Thyroid gland (tissue), 4 donors: ENCODE results near the gene COL28A1. TPM values are rescaled to one million over a fixed set of nuclear protein-coding genes. Genes with fewer than 3 reads are reported as not detected.

ENCODE experiments used
- DNase-seq, 2 donors: peaks; one replicate each; pipeline ENCODE4 v3.0.0-alpha.2; 2019
- H3K27ac ChIP-seq, 3 donors: fragments of 200-600 bp; sonication (generic); 1 replicate in 2 of 3; 2 replicates in 1 of 3; pipeline ENCODE4 v1.5.1; 2016 to 2019; ENCODE audit warnings: mild to moderate bottlenecking in 1 of 3, moderate library complexity in 1 of 3
- H3K27me3 ChIP-seq: fragments of 200-600 bp; sonication (generic); one replicate; pipeline ENCODE4 v1.5.1; 2019
- H3K36me3 ChIP-seq, 2 donors: fragments of 200-600 bp; sonication (generic); one replicate each; pipeline ENCODE4 v1.5.1; 2016 to 2019
- H3K4me1 ChIP-seq, 2 donors: fragments of 200-600 bp; sonication (generic); one replicate each; pipeline ENCODE4 v1.5.1; 2017 to 2019
- H3K4me3 ChIP-seq, 3 donors: fragments of 200-600 bp; sonication (generic); replicated peaks in 1 of 3; 1 replicate in 2 of 3; 2 replicates in 1 of 3; pipeline ENCODE4 v1.5.1; 2016; ENCODE audit warnings: mild to moderate bottlenecking in 1 of 3
- H3K9me3 ChIP-seq: fragments of 200-600 bp; sonication (generic); one replicate; pipeline ENCODE4 v1.5.1; 2017
- POLR2A ChIP-seq, 2 donors: fragments of 450-650 bp; IDR thresholded peaks; one replicate each; pipeline ENCODE4 v1.6.1; 2017; ENCODE audit warnings: antibody characterized with exemption in 2 of 2, mild to moderate bottlenecking in 2 of 2, moderate library complexity in 1 of 2
- WGBS, 2 donors: methylation state at CpG; one replicate each; pipeline ENCODE4 v1.1.5; 2017; 5-methylcytosine and 5-hydroxymethylcytosine counted together
- intact Hi-C: fragments of 100-400 bp; cut with DNase I; formaldehyde crosslinking; loops from one replicate; pipeline ENCODE4 v1.15.1; 2023
- total RNA-seq, 4 donors: library from RNA; depleted of rRNA; stranded (reverse); fragments of >200 nt; gene quantifications; one replicate each; pipeline ENCODE4 v1.2.3, GENCODE V29; 2016
- TF ChIP-seq, protein P1 (sequence below), 6 experiments: fragments of 200-600 bp in 3 of 6; fragments of 450-650 bp in 3 of 6; sonication (generic) in 3 of 6; IDR thresholded peaks; one replicate each; pipeline ENCODE4 v1.5.1; 2016 to 2019; ENCODE audit warnings: antibody characterized with exemption in 6 of 6, mild to moderate bottlenecking in 2 of 6, inconsistent platforms in 1 of 6, moderate library complexity in 1 of 6

Gene COL28A1
- total RNA-seq, 4 donors from 2014 or later, result 0.54 to 1.9 (median 0.97) TPM

DNA sequence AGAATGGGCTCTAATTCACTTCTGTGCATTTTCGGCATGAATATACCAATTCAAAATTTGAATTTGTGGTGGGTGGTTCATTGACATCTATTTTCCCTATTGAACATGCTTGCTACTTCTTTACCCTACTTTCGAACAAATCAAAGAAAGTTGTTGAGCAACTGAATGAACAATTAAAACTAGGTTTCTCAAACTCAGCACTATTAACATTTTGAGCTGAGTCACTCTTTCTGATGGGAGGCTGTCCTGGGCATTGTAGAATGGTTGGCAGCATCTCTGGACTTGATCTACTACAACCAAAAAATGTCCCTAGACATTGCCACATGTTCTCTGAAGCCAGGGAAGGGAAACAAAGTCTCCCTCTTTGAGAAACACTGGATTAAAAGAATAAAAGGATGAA lies 116.7 kb downstream of the COL28A1 start:
- Histone ChIP-seq H3K27ac (no peak overlapping the region), H3K9me3 (no peaks in the 10 kb centered on the region), H3K4me3 (no peak overlapping the region), H3K36me3 (no peaks in the 10 kb centered on the region), H3K27me3 (no peaks in the 10 kb centered on the region), H3K4me1 (no peaks in the 10 kb centered on the region)
- no peak for DNase-seq
- intact Hi-C loops, result no loop called here
- 97% methylated on average over 2 of the region's 2 CpGs for WGBS, 2 donors
- TF ChIP-seq, protein P1, sequence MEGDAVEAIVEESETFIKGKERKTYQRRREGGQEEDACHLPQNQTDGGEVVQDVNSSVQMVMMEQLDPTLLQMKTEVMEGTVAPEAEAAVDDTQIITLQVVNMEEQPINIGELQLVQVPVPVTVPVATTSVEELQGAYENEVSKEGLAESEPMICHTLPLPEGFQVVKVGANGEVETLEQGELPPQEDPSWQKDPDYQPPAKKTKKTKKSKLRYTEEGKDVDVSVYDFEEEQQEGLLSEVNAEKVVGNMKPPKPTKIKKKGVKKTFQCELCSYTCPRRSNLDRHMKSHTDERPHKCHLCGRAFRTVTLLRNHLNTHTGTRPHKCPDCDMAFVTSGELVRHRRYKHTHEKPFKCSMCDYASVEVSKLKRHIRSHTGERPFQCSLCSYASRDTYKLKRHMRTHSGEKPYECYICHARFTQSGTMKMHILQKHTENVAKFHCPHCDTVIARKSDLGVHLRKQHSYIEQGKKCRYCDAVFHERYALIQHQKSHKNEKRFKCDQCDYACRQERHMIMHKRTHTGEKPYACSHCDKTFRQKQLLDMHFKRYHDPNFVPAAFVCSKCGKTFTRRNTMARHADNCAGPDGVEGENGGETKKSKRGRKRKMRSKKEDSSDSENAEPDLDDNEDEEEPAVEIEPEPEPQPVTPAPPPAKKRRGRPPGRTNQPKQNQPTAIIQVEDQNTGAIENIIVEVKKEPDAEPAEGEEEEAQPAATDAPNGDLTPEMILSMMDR (IDR thresholded peaks at IDR 0.05), result no peak
- no peak for TF ChIP-seq POLR2A (IDR thresholded peaks at IDR 0.05)

- no peaks in the 10 kb centered on the region for H3K27me3 ChIP-seq
- 93 to 96% methylated on average over 3 of the region's 3 CpGs for WGBS, 2 donors
- no peak for DNase-seq
- no peaks in the 10 kb centered on the region for H3K4me1 ChIP-seq
- H3K9me3 ChIP-seq, result no peaks in the 10 kb centered on the region
- H3K27ac ChIP-seq, result no peak overlapping the region
- no peak for TF ChIP-seq POLR2A (IDR thresholded peaks at IDR 0.05)
- TF ChIP-seq, protein P1 (IDR thresholded peaks at IDR 0.05), result no peak
- H3K4me3 ChIP-seq, result no peak overlapping the region
- no peaks in the 10 kb centered on the region for H3K36me3 ChIP-seq
- intact Hi-C loops, result no loop called here
Measured at GRCh38 chr7:7417851-7418250, 117.8 kb downstream of the COL28A1 start.

DNA sequence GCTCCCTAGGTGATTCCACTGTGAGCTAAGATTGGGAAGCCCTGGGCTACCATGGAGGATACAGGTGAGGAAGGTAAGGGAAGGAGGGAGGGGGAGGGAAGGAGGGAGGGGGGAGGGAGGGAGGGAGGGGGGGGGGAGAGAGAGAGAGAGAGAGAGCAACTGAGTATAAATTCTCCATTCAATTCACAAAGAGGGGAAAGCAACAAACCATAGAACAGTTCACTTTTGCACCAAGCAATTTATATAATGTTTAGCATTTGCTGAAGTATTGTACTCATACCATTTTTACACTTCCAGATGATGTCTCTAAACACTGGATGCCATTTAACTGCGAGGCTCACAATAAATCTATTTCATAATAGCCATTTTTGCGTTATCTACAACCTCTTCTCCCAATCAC lies 118.3 kb downstream of the COL28A1 start:
- TF ChIP-seq, protein P1 (IDR thresholded peaks at IDR 0.05), result no peak
- no peaks in the 10 kb centered on the region for H3K27me3 ChIP-seq
- DNase-seq, result no peak
- H3K27ac ChIP-seq, result no peak overlapping the region
- no peak overlapping the region for H3K4me3 ChIP-seq
- intact Hi-C loops, result no loop called here
- WGBS, 2 donors, result 86 to 95% methylated on average over 2 of the region's 2 CpGs
- H3K36me3 ChIP-seq, result no peaks in the 10 kb centered on the region
- no peaks in the 10 kb centered on the region for H3K9me3 ChIP-seq
- H3K4me1 ChIP-seq, result no peaks in the 10 kb centered on the region

DNA sequence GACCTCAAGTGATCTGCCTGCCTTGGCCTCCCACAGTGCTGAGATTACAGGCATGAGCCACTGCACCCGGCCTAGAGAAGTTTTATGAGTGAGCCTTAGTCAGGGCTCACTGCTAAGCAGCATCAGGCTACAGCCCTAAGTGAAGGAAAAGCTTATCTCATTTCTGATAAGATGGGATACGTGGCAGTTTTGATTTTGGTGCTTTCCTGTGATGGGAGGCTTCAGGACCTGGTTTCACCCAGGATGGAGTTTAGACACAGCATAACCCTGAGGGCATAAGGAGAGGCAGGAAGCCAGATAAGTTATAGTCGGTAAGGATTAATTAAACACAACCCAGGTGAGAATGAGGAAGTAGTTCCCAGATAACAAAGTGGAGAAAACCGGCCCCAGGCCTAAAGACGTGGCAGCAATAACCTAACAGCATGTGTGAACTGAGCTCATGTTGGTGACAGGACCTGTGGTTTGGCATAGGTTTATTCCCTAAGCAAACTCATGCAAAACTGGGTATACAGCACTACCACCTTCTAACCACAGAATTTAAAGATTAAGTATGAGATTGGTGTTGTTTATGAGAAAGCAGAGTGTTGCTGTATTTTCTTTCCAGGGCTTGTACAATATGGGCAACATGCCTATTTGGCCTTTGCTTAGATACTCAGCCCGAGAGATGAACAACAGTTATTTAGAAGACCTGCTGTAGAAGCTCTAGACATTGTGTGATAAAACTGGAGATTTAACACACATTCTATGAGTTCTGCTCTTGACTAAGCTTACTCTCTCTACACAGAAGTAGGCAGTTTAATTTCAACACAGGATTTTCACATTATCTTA lies 119.4 kb downstream of the COL28A1 start:
- WGBS, 2 donors, result 72 to 78% methylated on average over 6 of the region's 6 CpGs
- no peaks in the 10 kb centered on the region for H3K9me3 ChIP-seq
- no peaks in the 10 kb centered on the region for H3K36me3 ChIP-seq
- no peak overlapping the region for H3K4me3 ChIP-seq
- TF ChIP-seq, protein P1 (IDR thresholded peaks at IDR 0.05), result no peak
- TF ChIP-seq POLR2A (IDR thresholded peaks at IDR 0.05), result no peak
- H3K4me1 ChIP-seq, result no peaks in the 10 kb centered on the region
- no peak for DNase-seq
- intact Hi-C loops, result no loop called here
- H3K27me3 ChIP-seq, result no peaks in the 10 kb centered on the region
- no peak overlapping the region for H3K27ac ChIP-seq

DNA sequence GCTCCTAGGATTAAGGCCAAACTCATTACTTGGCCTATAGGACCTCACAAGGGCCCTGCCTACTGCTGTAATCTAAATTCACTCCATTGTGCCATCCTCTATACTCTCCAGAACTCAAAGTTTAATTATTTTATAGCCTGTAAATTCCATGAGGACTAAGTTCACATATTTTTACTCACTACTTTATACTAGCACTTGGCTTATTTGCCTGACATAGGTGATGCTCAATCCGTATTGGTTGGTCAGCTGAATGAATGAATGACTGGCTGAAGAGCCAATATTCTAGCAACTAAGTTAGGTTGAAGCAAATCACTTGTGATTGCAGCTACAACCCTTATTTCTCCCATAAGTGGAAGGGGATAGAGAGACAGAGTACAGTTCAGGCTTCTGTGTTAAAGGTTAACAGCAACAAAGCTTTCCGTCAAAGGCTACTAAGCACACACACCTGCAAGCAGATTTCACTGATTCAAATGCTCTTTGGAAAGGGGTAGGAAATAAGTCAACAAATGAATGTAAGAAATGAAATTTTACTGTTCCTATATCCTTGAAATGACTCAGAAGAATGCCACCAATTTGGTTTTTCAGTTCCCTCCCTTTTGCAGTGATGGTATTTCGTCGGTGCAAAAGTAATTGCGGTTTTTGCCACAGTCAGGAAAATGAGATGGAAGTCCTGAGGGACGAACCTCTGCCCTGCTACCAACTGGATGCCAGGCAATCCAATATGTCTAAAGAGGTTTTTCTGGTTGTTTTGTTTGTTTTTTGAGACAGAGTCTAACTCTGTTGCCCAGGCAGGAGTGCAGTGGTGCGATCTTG lies 120.7 kb downstream of the COL28A1 start:
- H3K27me3 ChIP-seq, result no peaks in the 10 kb centered on the region
- intact Hi-C loops, result no loop called here
- TF ChIP-seq, protein P1 (IDR thresholded peaks at IDR 0.05), result no peak
- no peak for TF ChIP-seq POLR2A (IDR thresholded peaks at IDR 0.05)
- H3K36me3 ChIP-seq, result no peaks in the 10 kb centered on the region
- no peak overlapping the region for H3K4me3 ChIP-seq
- H3K27ac ChIP-seq, result no peak overlapping the region
- H3K9me3 ChIP-seq, result no peaks in the 10 kb centered on the region
- no peak for DNase-seq
- WGBS, 2 donors, result 92 to 96% methylated on average over 7 of the region's 7 CpGs
- H3K4me1 ChIP-seq, result no peaks in the 10 kb centered on the region
